ENCODE results near the gene SLC5A3.

SLC5A3 gene

GRCh38 chr21:34115160-34115559, 41.8 kb downstream of the SLC5A3 start:
- DNase-seq (ENCODE audit: low read depth): no peak
- no peak overlapping the region for H3K4me3 ChIP-seq (ENCODE audit: control insufficient read depth, low read depth, low read length)
- no peak for TF ChIP-seq CTCF (IDR thresholded peaks at IDR 0.05; ENCODE audit: control insufficient read depth, insufficient read depth, low read depth, low read length, missing control alignments)

- no peak for DNase-seq (ENCODE audit: low read depth)
- no peak for TF ChIP-seq CTCF (IDR thresholded peaks at IDR 0.05; ENCODE audit: control insufficient read depth, insufficient read depth, low read depth, low read length, missing control alignments)
- no peak overlapping the region for H3K4me3 ChIP-seq (ENCODE audit: control insufficient read depth, low read depth, low read length)
These were observed 43.2 kb downstream of the SLC5A3 start for GRCh38 chr21:34116569-34116968.

GRCh38 chr21:34120867-34121266, 47.5 kb downstream of the SLC5A3 start:
- no peak overlapping the region for H3K4me3 ChIP-seq (ENCODE audit: control insufficient read depth, low read depth, low read length)
- no peak for TF ChIP-seq CTCF (IDR thresholded peaks at IDR 0.05; ENCODE audit: control insufficient read depth, insufficient read depth, low read depth, low read length, missing control alignments)
- no peak for DNase-seq (ENCODE audit: low read depth)

GRCh38 chr21:34122047-34122446, 48.7 kb downstream of the SLC5A3 start:
- TF ChIP-seq CTCF (IDR thresholded peaks at IDR 0.05; ENCODE audit: control insufficient read depth, insufficient read depth, low read depth, low read length, missing control alignments): no peak
- H3K4me3 ChIP-seq (ENCODE audit: control insufficient read depth, low read depth, low read length): no peak overlapping the region
- DNase-seq (ENCODE audit: low read depth): no peak

Data from AG09309 (cell line).